CD4-positive, alpha-beta T cell (primary cell): ENCODE measurements around the gene PHETA1. TPM values are rescaled to one million over a fixed set of nuclear protein-coding genes. Genes with fewer than 3 reads are reported as not detected.
A peak's percentile ranks its signal among the peaks of the same experiment; 100 is the strongest.
"Not testable (repeated sequence)": the region's sequence is repeated elsewhere in the genome, so short reads cannot be mapped to it uniquely, and the experiment has no call there.

Source experiments
- ATAC-seq: fragments of 200-7000 bp; cut with Tn5 transposase; one replicate; pipeline ENCODE4 v1.10.0; 2022; ENCODE audit warnings: mild to moderate bottlenecking; ENCODE audit not compliant: poor library complexity
- CTCF ChIA-PET: fragments of 350-600 bp; sonication (Branson Sonifier 250); formaldehyde crosslinking; loops from one replicate; lab custom pipeline; 2021; ENCODE audit warnings: antibody characterized with exemption, inconsistent platforms; lab: Charles Lee
- POLR2A ChIA-PET: fragments of 350-600 bp; sonication (Branson Sonifier 250); formaldehyde crosslinking; loops from one replicate; lab custom pipeline; 2021; ENCODE audit warnings: antibody characterized with exemption, inconsistent platforms; lab: Charles Lee
- DNase-seq, 14 experiments: peaks; one replicate each; pipeline ENCODE4 v3.0.0-alpha.2; 2013 to 2020; ENCODE audit warnings: mixed read lengths in 2 of 14
- H3K27ac ChIP-seq, 2 donors: one replicate each; pipeline versions ENCODE4 v1.5.1 to v1.7.0; 2013; ENCODE audit warnings: low read length in 2 of 2, low read depth in 1 of 2, mild to moderate bottlenecking in 1 of 2
- H3K27me3 ChIP-seq, 2 experiments: 1 replicate in 1 of 2; 2 replicates in 1 of 2; pipeline versions ENCODE4 v1.6.1 to v1.7.0; 2013; ENCODE audit warnings: low read length in 2 of 2, control low read depth in 1 of 2, mild to moderate bottlenecking in 1 of 2, moderate library complexity in 1 of 2; ENCODE audit not compliant: insufficient read depth in 2 of 2, control insufficient read depth in 1 of 2
- H3K36me3 ChIP-seq: one replicate; pipeline ENCODE4 v1.6.1; 2013; ENCODE audit warnings: low read length, control low read depth; ENCODE audit not compliant: insufficient read depth
- H3K4me1 ChIP-seq: one replicate; pipeline ENCODE4 v1.6.1; 2013; ENCODE audit warnings: low read length, control low read depth; ENCODE audit not compliant: insufficient read depth
- H3K4me3 ChIP-seq: one replicate; pipeline ENCODE4 v1.5.1; 2013; ENCODE audit warnings: mild to moderate bottlenecking, low read length, moderate library complexity
- H3K9me3 ChIP-seq, 2 experiments: 1 replicate in 1 of 2; 2 replicates in 1 of 2; pipeline versions ENCODE4 v1.6.1 to v1.7.0; 2013; ENCODE audit warnings: low read length in 2 of 2, mild to moderate bottlenecking in 2 of 2, control low read depth in 1 of 2, moderate library complexity in 1 of 2; ENCODE audit not compliant: control insufficient read depth in 1 of 2, insufficient read depth in 1 of 2
- H3K27ac Mint-ChIP-seq: one replicate; pipeline ENCODE4 v1.8.0; 2020; ENCODE audit warnings: mixed read lengths
- H3K27me3 Mint-ChIP-seq: one replicate; pipeline ENCODE4 v1.8.0; 2021; ENCODE audit warnings: mixed read lengths
- H3K36me3 Mint-ChIP-seq: one replicate; pipeline ENCODE4 v1.8.0; 2021; ENCODE audit warnings: low read depth, mixed read lengths
- H3K4me1 Mint-ChIP-seq: one replicate; pipeline ENCODE4 v1.8.0; 2021; ENCODE audit warnings: low read depth, mixed read lengths
- H3K4me3 Mint-ChIP-seq: one replicate; pipeline ENCODE4 v1.8.0; 2020; ENCODE audit warnings: mild to moderate bottlenecking, mixed read lengths
- H3K9me3 Mint-ChIP-seq: one replicate; pipeline ENCODE4 v1.8.0; 2020; ENCODE audit warnings: mixed read lengths
- CTCF ChIP-seq: fragments of 200-600 bp; IDR thresholded peaks from one replicate; pipeline ENCODE4 v1.8.0; 2022; ENCODE audit warnings: antibody characterized with exemption, mild to moderate bottlenecking
- intact Hi-C, 2 experiments: fragments of 100-400 bp; cut with DNase I in 1 of 2; cut with micrococcal nuclease in 1 of 2; formaldehyde crosslinking; loops; one replicate each; pipeline versions ENCODE4 v1.15.1 to v1.9.0; 2023 to 2025; cut with DNase I, micrococcal nuclease
- total RNA-seq, 174 experiments: library from RNA in 2 of 174; stranded (reverse) in 2 of 174; gene quantifications; one replicate each; pipeline ENCODE4 v1.2.3 and lab custom pipeline; 2021 to 2026

PHETA1 gene
- total RNA-seq, 2 experiments from 2014 or later = 1.3 to 1.7 TPM

- Histone ChIP-seq H3K27ac (no peak overlapping the region), H3K36me3 (no peaks in the 10 kb centered on the region), H3K27me3 (no peaks in the 10 kb centered on the region), H3K9me3 (no peaks in the 10 kb centered on the region), H3K4me1 (peaks cover 8% of the 10 kb centered on the region), H3K4me3 (peak overlapping the region; percentile 5)
- Mint-ChIP-seq H3K4me3 (peak overlapping the region; percentile 56), H3K27ac (no peak overlapping the region), H3K9me3 (no peaks in the 10 kb centered on the region), H3K27me3 (no peaks in the 10 kb centered on the region), H3K4me1 (peaks cover 5% of the 10 kb centered on the region), H3K36me3 (no peaks in the 10 kb centered on the region)
- ChIA-PET CTCF (interaction anchor here (0.5 to 16.9 kb wide), 28 partner anchors 13 to 361 kb away, joined by 3 to 487 read pairs (median 4); partner anchors contain the start of genes BRAP and PHETA1), POLR2A (interaction anchor here (0.6 to 4.1 kb wide), 10 partner anchors 12 to 906 kb away, joined by 3 to 46 read pairs (median 5); no protein-coding TSS in a partner anchor)
- peak; percentile 97 for TF ChIP-seq CTCF
- ATAC-seq = peak; percentile 97
- peak; percentile 78 to 93 (median 86) for DNase-seq
- intact Hi-C loops = loop anchor here (1.0 to 5.0 kb wide), 5 partner anchors 54 to 415 kb away; no protein-coding TSS in a partner anchor
These were observed 28.0 kb upstream of the PHETA1 start for GRCh38 chr12:111396726-111397445.

GRCh38 chr12:111396271-111396670 is 27.4 kb upstream of the PHETA1 start:
- not testable (repeated sequence) for ATAC-seq, H3K36me3 ChIP-seq, H3K4me3 ChIP-seq, H3K27me3 ChIP-seq, H3K36me3 Mint-ChIP-seq, DNase-seq, H3K4me1 ChIP-seq, H3K27ac ChIP-seq, H3K4me3 Mint-ChIP-seq, H3K9me3 ChIP-seq, H3K9me3 Mint-ChIP-seq, H3K27ac Mint-ChIP-seq, H3K4me1 Mint-ChIP-seq, H3K27me3 Mint-ChIP-seq
- intact Hi-C loops = loop anchor here in 1 of 2 experiments (5.0 kb wide), 2 partner anchors 276 to 416 kb away; no protein-coding TSS in a partner anchor
- ChIA-PET CTCF (interaction anchor here (0.5 to 16.9 kb wide), 15 partner anchors 14 to 150 kb away, joined by 3 to 487 read pairs (median 9); partner anchors contain the start of gene PHETA1), POLR2A (interaction anchor here (0.6 to 4.1 kb wide), 5 partner anchors 15 to 905 kb away, joined by 3 to 46 read pairs (median 5); no protein-coding TSS in a partner anchor)

- ChIA-PET CTCF (interaction anchor here (1.6 to 16.9 kb wide), 8 partner anchors 14 to 135 kb away, joined by 5 to 487 read pairs (median 12); partner anchors contain the start of gene PHETA1), POLR2A (interaction anchor here (0.8 to 4.1 kb wide), 2 partner anchors 56 kb away, joined by 3 to 46 read pairs; no protein-coding TSS in a partner anchor)
- H3K27me3 Mint-ChIP-seq = no peaks in the 10 kb centered on the region
- intact Hi-C loops = loop anchor here in 1 of 2 experiments (5.0 kb wide), 2 partner anchors 277 to 417 kb away; no protein-coding TSS in a partner anchor
- Histone ChIP-seq H3K9me3 (no peaks in the 10 kb centered on the region), H3K36me3 (no peaks in the 10 kb centered on the region), H3K27me3 (no peaks in the 10 kb centered on the region), H3K27ac (no peak overlapping the region), H3K4me3 (no peak overlapping the region), H3K4me1 (peaks cover 8% of the 10 kb centered on the region)
- TF ChIP-seq CTCF = no peak
- peaks cover 5% of the 10 kb centered on the region for H3K4me1 Mint-ChIP-seq
- H3K4me3 Mint-ChIP-seq = no peak overlapping the region
- ATAC-seq (no peak), DNase-seq (peak in 1 of 14 experiments; percentile 7)
- H3K36me3 Mint-ChIP-seq = no peaks in the 10 kb centered on the region
- H3K27ac Mint-ChIP-seq = no peak overlapping the region
- no peaks in the 10 kb centered on the region for H3K9me3 Mint-ChIP-seq
These were observed 26.7 kb upstream of the PHETA1 start for GRCh38 chr12:111395336-111396187.
